ENCODE measurements around the gene ATP8A2.

The ATP8A2 gene

DNA sequence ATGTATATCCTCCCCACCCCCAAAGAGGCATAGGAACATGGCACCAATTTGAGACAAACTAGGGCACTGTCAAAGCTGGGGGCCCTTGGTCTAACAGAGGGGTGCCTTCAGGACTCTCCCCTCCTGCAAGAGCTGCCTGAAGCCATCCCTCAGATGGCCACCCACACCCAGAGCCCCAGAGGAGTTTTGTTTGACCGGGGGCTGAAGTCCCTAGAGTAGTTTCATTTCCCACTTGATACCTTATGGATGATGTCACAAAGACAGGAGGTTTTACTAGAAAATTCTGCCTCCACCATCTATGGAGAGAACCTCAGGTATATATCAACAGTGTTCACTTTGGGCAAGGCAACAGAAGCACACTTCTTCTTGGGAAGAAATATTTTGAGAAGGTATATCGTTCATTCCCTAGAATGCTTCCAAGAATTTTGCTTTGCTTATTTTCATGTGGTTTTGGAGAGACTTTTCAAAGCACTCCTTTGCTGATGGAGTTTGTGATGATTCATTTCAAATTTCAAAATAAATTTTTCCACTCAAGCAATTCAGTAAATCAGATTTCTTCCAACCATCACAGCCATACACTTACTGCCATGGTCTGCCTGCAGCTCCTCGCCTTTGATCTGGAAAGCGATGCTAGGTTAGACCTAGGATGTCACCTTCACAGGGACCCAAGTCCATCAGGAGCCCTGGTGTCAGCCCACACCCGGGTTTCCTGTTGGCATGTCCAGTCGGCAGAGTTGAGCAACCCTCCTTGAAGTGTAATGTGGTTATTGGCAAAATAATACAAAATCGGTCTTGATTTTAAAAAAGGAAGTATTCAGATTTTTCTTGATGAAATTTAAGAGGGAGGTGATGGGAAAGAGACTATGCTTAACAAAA, 473.0 kb downstream of the ATP8A2 start:
- DNase-seq (ENCODE audit: low read depth in 1 of 2, low spot score in 1 of 2): no peak

- DNase-seq (ENCODE audit: low read depth in 1 of 2, low spot score in 1 of 2): no peak
Measured at GRCh38 chr13:25846222-25846984, 474.6 kb downstream of the ATP8A2 start.

GRCh38 chr13:25847145-25847544, 475.4 kb downstream of the ATP8A2 start:
- DNase-seq (ENCODE audit: low read depth in 1 of 2, low spot score in 1 of 2): no peak

DNA sequence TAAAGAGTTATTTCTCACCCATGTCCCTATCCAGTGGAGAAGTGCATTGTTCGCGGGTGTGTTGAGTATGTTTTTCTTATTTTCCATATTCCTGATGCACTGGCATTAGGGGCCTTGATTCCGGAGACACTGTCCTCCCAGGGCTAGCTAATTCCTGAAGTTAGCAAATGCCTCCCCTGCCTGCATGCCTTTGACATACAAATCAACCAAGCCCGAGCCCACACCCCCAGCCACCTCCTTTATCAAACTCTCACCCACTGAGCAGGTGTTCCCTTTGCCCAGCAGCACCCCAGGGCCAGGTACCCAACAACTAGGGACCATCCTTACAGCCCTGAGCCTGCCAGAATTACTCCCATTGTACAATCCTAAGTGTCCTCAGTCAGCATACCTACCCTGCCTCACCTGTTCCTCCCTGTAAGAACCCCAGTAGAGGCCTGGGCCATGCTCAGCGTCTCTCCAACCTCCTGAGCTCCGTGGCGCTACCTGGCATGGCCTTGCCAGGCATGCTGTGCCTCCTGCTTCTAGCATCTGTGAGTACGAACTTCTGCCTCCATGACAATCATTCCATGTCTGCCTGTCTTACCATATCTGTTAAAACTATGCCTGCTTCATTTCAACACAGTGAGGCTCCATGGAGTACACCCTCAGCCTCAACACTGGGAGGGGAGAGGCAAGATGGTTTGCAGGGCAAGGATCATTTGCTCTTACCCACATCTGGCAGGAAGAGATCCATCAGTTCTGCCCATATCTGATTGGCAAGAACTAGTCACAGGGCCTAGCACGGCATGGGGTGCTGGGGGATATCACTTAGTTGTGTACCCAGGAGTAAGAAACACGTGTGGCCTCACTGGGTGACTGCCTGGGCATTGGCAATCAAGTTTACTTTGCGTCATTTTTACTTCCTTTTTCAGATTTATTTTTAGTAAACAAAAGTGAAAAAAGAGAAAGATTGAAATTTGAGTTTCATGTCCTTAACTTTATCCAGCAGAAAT, 476.2 kb downstream of the ATP8A2 start:
- DNase-seq (ENCODE audit: low read depth in 1 of 2, low spot score in 1 of 2): no peak

GRCh38 chr13:25848812-25849745, 477.3 kb downstream of the ATP8A2 start:
- DNase-seq (ENCODE audit: low read depth in 1 of 2, low spot score in 1 of 2): no peak

GRCh38 chr13:25857830-25858229, 486.1 kb downstream of the ATP8A2 start:
- DNase-seq (ENCODE audit: low read depth in 1 of 2, low spot score in 1 of 2): no peak

- no peak for DNase-seq (ENCODE audit: low read depth in 1 of 2, low spot score in 1 of 2)
Measured at GRCh38 chr13:25859528-25859927, 487.8 kb downstream of the ATP8A2 start.

- DNase-seq (ENCODE audit: low read depth in 1 of 2, low spot score in 1 of 2): no peak
Measured at GRCh38 chr13:25860265-25860664, 488.5 kb downstream of the ATP8A2 start.

- DNase-seq (ENCODE audit: low read depth in 1 of 2, low spot score in 1 of 2): no peak
Measured at GRCh38 chr13:25860862-25861261, 489.1 kb downstream of the ATP8A2 start.

GRCh38 chr13:25862156-25862555, 490.4 kb downstream of the ATP8A2 start:
- no peak for DNase-seq (ENCODE audit: low read depth in 1 of 2, low spot score in 1 of 2)

- no peak for DNase-seq (ENCODE audit: low read depth in 1 of 2, low spot score in 1 of 2)
Measured at GRCh38 chr13:25864116-25864515, 492.3 kb downstream of the ATP8A2 start.

- DNase-seq (ENCODE audit: low read depth in 1 of 2, low spot score in 1 of 2): no peak
Measured at GRCh38 chr13:25864936-25865335, 493.2 kb downstream of the ATP8A2 start.

DNA sequence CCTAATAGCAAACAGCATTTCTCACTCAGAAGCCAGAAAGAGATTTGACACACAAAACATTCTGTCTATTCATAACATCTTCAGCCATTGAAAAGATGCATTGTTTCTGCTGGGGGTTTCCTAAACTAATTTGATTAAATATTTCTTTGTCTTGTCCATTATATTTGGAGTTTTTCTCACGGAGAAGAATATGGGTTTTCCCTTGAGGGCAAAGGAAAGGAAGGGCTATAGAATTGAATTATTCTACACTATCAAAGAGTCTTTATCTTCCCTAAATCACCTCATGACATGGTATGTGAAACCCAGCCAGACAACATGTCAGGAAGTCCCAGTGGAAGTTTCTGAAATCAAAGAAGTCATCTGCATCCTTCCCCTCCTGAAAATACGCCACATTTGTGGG, 493.6 kb downstream of the ATP8A2 start:
- DNase-seq (ENCODE audit: low read depth in 1 of 2, low spot score in 1 of 2): no peak

DNA sequence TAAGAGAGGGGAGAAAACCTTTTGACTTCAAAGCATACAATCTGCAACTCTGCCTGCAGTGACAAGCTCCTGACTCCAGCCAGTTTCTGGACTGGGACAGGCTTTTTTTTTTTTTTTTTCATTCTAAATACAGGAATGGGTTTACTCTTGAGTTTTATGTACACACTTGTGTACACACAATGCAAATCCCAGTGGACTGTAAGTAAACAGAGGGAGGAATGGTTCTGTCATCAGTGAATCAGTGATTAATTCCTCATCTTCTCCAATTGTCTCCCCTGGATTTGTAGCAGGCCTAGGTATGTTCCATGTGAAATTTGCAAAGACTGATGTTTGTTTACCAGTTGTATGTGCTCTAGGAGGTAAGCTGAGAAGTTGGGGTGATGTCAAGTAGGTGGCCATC, 495.3 kb downstream of the ATP8A2 start:
- DNase-seq (ENCODE audit: low read depth in 1 of 2, low spot score in 1 of 2): no peak

- DNase-seq (ENCODE audit: low read depth in 1 of 2, low spot score in 1 of 2): no peak
Measured at GRCh38 chr13:25868490-25868889, 496.7 kb downstream of the ATP8A2 start.

GRCh38 chr13:25869941-25870340, 498.2 kb downstream of the ATP8A2 start:
- DNase-seq (ENCODE audit: low read depth in 1 of 2, low spot score in 1 of 2): no peak

DNA sequence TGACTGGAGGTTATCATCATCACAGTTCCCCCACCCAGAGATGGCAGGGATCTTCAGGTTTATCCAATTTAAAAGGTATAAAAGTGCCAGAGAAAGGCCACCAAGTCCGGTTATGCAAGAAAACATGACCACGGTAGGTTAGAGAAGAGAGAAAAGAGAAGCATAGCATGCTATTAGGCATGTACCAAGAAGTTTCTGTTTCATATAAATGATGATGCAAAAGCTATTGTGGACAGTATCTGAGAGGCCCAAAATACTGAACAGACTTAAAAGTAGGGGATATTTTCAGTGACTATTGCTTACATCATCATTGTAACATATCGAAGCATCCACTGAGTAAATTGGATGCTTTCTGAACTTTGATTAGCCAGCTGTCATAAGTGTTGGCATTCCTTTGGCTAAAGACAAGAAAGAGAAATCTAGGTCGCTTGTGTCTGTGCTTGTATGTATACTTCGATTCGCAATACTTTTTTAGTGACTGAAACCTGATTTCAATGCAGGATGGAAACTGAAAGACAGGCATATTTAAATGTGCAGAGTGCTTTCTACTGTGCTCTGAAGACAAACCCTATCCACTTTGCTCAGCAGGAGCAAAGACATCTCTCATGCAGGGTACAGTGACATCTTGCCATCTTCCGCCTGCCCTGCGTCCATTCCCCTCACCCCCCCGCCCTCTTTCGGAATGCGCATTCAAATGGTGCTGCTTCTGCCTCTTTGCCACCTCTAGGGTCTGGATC, 499.8 kb downstream of the ATP8A2 start:
- no peak for DNase-seq (ENCODE audit: low read depth in 1 of 2, low spot score in 1 of 2)

GRCh38 chr13:25872481-25873241, 500.9 kb downstream of the ATP8A2 start:
- no peak for DNase-seq (ENCODE audit: low read depth in 1 of 2, low spot score in 1 of 2)

DNA sequence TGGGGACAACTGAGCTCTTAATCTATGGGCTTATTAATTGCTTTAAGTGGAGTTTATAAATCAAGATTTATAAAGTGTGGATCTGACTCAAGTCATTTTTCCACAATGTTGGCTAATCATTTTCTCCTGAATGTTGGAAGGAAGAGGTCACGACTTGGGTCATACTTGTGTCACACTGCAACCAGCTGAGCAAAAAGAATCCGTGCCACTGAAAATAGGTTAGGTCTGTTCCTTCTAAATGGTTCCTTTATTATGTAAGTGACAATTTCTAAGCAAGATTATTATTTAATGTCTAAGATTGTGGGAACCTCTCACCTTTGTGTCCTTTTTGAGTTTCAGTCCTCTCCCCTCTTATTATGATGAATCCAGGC, 501.5 kb downstream of the ATP8A2 start:
- DNase-seq (ENCODE audit: low read depth in 1 of 2, low spot score in 1 of 2): no peak

Measured in stimulated activated CD4-positive, alpha-beta T cell treated with anti-CD3 and anti-CD28 coated beads, Interleukin-15, amount 100 ng/mL, for 1 hour (primary cell).